T-helper 1 cell treated with Interleukin-12 subunit alpha and Interleukin-12 subunit beta and Interleukin-4 antibody, amounts not matched to agents 30 μg/mL and 1 μg/mL, for 36 hours (primary cell): ENCODE measurements around the gene GNA15.

Source experiments
- H3K27ac Mint-ChIP-seq: one replicate; pipeline ENCODE4 v1.8.0; 2021; ENCODE audit warnings: mild to moderate bottlenecking, mixed read lengths
- H3K27me3 Mint-ChIP-seq: one replicate; pipeline ENCODE4 v1.8.0; 2021; ENCODE audit warnings: low read depth, mixed read lengths
- H3K36me3 Mint-ChIP-seq: one replicate; pipeline ENCODE4 v1.8.0; 2021; ENCODE audit warnings: low read depth, mixed read lengths
- H3K4me1 Mint-ChIP-seq: one replicate; pipeline ENCODE4 v1.8.0; 2021; ENCODE audit warnings: low read depth, mixed read lengths
- H3K4me3 Mint-ChIP-seq: one replicate; pipeline ENCODE4 v1.8.0; 2021; ENCODE audit warnings: mild to moderate bottlenecking, moderate library complexity, mixed read lengths
- H3K9me3 Mint-ChIP-seq: one replicate; pipeline ENCODE4 v1.8.0; 2021; ENCODE audit warnings: mixed read lengths

Gene GNA15

DNA sequence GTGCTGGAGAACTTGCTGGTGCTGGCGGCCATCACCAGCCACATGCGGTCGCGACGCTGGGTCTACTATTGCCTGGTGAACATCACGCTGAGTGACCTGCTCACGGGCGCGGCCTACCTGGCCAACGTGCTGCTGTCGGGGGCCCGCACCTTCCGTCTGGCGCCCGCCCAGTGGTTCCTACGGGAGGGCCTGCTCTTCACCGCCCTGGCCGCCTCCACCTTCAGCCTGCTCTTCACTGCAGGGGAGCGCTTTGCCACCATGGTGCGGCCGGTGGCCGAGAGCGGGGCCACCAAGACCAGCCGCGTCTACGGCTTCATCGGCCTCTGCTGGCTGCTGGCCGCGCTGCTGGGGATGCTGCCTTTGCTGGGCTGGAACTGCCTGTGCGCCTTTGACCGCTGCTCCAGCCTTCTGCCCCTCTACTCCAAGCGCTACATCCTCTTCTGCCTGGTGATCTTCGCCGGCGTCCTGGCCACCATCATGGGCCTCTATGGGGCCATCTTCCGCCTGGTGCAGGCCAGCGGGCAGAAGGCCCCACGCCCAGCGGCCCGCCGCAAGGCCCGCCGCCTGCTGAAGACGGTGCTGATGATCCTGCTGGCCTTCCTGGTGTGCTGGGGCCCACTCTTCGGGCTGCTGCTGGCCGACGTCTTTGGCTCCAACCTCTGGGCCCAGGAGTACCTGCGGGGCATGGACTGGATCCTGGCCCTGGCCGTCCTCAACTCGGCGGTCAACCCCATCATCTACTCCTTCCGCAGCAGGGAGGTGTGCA, 43.3 kb downstream of the GNA15 start:
- peaks cover 42% of the 10 kb centered on the region for H3K36me3 Mint-ChIP-seq
- peaks cover 20% of the 10 kb centered on the region for H3K4me1 Mint-ChIP-seq
- peak overlapping the region; percentile 98 for H3K4me3 Mint-ChIP-seq
- H3K27me3 Mint-ChIP-seq = no peaks in the 10 kb centered on the region
- peak overlapping the region; percentile 91 for H3K27ac Mint-ChIP-seq
- H3K9me3 Mint-ChIP-seq = no peaks in the 10 kb centered on the region

DNA sequence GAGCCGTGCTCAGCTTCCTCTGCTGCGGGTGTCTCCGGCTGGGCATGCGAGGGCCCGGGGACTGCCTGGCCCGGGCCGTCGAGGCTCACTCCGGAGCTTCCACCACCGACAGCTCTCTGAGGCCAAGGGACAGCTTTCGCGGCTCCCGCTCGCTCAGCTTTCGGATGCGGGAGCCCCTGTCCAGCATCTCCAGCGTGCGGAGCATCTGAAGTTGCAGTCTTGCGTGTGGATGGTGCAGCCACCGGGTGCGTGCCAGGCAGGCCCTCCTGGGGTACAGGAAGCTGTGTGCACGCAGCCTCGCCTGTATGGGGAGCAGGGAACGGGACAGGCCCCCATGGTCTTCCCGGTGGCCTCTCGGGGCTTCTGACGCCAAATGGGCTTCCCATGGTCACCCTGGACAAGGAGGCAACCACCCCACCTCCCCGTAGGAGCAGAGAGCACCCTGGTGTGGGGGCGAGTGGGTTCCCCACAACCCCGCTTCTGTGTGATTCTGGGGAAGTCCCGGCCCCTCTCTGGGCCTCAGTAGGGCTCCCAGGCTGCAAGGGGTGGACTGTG, 44.0 kb downstream of the GNA15 start:
- peaks cover 26% of the 10 kb centered on the region for H3K4me1 Mint-ChIP-seq
- H3K9me3 Mint-ChIP-seq = no peaks in the 10 kb centered on the region
- no peaks in the 10 kb centered on the region for H3K27me3 Mint-ChIP-seq
- H3K4me3 Mint-ChIP-seq = peak overlapping the region; percentile 98
- peak overlapping the region; percentile 91 for H3K27ac Mint-ChIP-seq
- H3K36me3 Mint-ChIP-seq = peaks cover 46% of the 10 kb centered on the region

DNA sequence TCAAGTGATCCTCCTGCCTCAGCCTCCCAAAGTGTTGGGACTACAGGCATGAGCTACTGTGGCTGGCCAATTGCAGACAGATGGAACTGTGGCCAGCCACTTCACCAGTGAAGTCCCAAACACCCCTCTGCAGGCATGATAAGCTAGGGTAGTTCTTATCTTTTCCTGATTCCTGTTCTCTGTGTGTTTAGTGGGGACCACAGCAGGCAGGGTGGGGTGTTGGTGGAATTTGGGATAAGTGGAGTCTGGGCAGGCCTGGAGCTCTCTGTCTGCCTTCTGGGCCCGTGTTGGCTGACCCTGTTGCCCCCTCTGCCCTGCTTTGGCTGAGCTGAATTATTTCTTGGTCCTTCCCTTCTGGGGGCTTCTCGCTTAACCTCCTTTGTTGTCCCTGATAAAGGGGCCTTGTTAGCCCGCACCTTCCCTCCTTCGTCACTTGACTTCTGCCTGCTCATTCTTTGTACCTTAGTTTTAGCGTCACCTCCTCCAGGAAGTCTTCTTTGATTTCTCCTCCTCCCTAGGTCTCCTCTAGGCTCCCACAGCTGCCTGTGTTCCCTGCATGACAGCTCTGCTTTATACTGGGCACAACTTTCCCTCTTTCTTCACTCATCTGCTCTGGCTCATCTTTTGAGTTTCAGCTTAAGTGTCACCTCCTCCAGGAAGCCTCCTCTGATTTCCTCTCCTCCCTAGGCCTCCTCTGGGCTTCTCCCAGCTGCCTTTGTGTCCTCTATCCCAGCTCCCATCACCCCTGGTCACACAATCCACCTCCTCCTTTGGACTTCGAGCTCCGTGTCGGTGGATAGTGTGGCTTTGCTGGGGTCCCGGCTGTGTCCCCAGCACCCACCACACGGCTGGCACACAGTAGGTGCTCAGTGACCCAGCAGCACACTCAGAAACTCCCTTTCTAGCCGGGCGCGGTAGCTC, 48.1 kb downstream of the GNA15 start:
- Mint-ChIP-seq H3K27me3 (no peaks in the 10 kb centered on the region), H3K9me3 (no peaks in the 10 kb centered on the region), H3K27ac (peak overlapping the region; percentile 64), H3K36me3 (peaks cover 43% of the 10 kb centered on the region), H3K4me3 (peak overlapping the region; percentile 88), H3K4me1 (peaks cover 36% of the 10 kb centered on the region)

DNA sequence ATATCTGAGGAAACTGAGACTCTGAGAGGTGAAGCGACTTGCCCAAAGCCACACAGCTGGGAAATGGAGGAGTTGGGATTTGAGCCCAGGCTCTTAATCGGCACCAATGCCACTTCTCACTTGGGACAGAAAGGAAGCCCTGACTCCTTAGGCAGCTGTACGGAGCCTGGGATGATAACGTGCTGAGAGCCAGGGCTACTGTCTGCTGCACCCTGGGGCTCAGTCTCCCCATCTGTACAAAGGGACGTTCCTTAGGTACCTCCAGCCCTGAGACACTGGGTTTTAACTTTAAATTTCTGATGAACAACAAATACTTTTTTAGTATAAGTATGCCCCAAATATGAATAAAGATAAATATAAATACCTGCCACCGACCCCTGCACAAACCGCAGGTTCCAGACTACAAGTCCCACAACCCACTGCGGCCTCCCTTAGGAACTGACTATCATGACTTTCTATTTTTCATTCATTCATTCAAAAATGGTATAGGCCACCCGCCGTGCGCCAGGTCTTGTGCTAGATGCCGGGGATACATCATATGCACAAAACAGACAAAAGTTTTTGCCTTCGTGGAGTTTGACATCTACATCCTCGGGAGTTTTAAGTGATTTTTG, 49.1 kb downstream of the GNA15 start:
- no peaks in the 10 kb centered on the region for H3K9me3 Mint-ChIP-seq
- H3K27ac Mint-ChIP-seq = peak overlapping the region; percentile 90
- peak overlapping the region; percentile 88 for H3K4me3 Mint-ChIP-seq
- H3K27me3 Mint-ChIP-seq = no peaks in the 10 kb centered on the region
- peaks cover 37% of the 10 kb centered on the region for H3K36me3 Mint-ChIP-seq
- peaks cover 36% of the 10 kb centered on the region for H3K4me1 Mint-ChIP-seq

DNA sequence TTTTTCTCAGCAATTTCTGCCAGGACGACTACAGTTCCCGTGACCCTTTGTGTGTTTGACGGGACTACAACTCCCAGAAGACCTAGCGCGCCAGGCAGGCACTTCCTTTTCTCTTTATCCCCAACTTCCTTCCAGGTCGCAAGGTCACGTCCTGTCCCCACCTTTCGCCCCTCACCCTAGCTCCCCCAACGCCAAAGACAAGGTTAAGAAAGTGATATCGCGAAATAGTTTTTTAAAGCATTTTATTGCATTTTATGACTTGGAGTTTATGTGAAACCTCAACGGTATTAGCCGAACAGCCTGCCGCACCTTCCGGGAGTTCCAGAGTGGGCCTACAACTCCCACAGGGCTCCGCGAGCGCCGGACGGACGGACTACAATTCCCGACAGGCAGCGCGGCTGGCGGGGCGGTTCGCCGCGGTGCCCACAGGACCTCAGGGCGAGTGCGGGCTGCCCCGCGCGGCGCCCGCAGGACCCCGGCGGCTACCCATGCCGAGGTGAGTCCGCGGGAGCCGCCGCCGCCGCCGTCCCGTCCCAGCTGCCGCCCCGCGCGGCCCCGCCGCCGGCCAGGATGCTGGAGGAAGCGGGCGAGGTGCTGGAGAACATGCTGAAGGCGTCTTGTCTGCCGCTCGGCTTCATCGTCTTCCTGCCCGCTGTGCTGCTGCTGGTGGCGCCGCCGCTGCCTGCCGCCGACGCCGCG, 49.8 kb downstream of the GNA15 start, which contains the start of gene NCLN:
Gene NCLN, plus strand, starts transcription at position 470 of the 699 bp plus-strand sequence. Its CDS starts 101 bp downstream, at position 571.
- Mint-ChIP-seq H3K36me3 (peaks cover 31% of the 10 kb centered on the region), H3K27me3 (no peaks in the 10 kb centered on the region), H3K4me1 (peaks cover 36% of the 10 kb centered on the region), H3K4me3 (peak within 1 kb of the TSS; percentile 93), H3K9me3 (no peaks in the 10 kb centered on the region), H3K27ac (peak within 1 kb of the TSS; percentile 90)

DNA sequence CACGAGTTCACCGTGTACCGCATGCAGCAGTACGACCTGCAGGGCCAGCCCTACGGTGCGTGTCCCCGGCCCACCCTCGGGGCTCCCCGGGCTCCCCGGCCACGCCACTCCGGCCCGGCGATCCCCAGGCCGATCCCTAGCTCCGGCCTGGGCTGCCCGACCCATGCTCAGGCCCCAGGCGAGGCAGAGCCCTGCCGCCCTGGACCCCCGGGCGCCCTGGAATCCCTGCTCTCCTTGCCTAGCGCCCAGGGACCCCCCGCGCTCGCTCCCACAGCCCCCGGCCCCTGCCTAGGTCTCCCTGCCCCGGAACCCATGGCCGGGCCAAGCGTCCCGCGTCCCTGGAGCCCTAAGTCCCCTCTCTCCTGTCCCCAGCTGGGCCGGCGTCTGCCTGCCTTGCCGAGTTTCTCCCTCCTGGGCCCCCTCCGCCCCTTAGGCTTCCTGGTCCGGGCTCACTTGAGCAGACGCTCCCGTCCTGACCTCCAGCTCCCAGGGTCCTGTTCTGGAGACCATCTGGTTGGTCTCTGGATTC, 50.4 kb downstream of the GNA15 start:
- H3K27ac Mint-ChIP-seq = peak overlapping the region; percentile 88
- H3K27me3 Mint-ChIP-seq = no peaks in the 10 kb centered on the region
- H3K9me3 Mint-ChIP-seq = no peaks in the 10 kb centered on the region
- peaks cover 36% of the 10 kb centered on the region for H3K4me1 Mint-ChIP-seq
- peak overlapping the region; percentile 93 for H3K4me3 Mint-ChIP-seq
- H3K36me3 Mint-ChIP-seq = peaks cover 24% of the 10 kb centered on the region

DNA sequence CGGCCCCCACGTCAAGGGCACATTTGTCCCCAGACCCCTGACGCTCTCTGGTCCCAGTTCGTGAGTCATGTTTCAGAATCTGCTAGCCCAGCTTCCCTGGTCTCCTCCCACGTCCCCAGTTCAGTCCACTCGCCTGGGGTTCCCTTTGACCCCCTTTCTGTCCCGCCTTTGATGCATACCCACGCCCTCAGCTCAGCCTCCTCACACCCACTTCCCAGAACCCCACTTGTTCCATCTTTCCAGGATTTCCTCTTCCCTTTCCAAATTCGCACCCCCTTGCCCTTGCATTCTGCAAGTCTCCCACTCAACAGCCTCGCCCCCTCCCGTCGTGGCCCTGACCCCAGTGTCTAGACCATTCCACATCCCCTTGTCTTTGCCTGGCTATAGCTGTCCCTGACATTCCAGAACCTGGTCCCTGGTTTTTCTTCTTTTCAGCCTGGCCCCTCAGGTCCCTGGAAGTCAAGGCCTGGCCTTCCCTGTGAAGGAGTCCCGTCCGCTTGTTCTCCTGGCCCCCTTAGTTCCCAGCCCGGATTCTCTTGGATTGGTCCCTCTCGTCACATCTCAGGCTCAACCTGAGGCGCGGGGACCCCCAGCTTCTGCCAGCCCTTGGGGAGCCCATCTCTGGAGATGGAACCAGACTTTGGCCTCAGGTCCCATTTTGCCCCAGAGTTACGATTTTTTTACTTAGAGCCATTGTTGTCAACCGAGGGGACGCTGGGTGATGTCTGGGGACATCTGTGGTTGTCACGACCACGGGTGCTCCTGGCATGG, 51.2 kb downstream of the GNA15 start:
- Mint-ChIP-seq H3K4me3 (peak overlapping the region; percentile 93), H3K4me1 (peaks cover 36% of the 10 kb centered on the region), H3K36me3 (peaks cover 21% of the 10 kb centered on the region), H3K27ac (peak overlapping the region; percentile 88), H3K27me3 (no peaks in the 10 kb centered on the region), H3K9me3 (no peaks in the 10 kb centered on the region)

DNA sequence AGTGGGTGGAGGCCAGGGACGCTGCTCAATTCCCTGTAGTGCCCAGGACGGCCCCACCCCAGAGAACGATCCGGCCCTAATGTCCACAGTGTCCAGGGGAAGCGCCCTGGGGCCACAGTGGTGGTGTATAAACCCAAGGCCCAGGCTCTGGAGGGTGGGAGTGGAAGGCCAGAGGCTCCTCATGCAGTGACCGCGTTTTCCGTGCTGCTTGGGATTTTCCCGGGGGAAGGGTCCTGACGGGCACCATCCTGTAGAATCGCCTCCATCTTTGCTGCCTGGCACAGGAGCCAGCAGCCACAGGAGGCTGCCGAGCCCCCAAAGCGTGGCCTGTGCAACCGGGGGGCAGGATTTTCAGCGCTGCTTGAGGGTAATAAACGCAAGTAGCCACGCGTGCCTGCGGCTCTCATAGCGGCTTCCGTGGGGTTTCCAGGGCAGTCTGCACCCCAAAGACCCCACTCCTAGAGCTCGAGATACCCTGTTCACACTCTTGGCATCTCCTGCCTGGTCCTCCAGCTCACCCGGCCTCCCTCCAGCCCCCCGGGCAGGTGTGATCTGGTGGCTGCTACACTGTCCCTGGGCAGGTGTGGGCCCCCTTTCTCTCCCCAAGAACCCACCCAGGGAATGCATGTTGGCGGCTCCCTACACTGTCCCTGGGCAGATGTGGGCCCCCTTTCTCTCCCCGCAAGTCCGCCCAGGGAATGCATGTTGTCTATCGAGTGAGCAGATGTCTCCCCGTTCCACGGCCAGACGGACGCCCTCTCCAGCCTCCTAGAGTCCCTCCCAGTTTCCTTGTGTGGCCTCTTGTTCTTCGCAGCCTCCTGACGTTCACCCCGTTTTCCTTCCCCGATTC, 52.1 kb downstream of the GNA15 start:
- Mint-ChIP-seq H3K9me3 (no peaks in the 10 kb centered on the region), H3K27ac (peak overlapping the region; percentile 57), H3K4me1 (peaks cover 36% of the 10 kb centered on the region), H3K4me3 (peak overlapping the region; percentile 93), H3K36me3 (peaks cover 21% of the 10 kb centered on the region), H3K27me3 (no peaks in the 10 kb centered on the region)

DNA sequence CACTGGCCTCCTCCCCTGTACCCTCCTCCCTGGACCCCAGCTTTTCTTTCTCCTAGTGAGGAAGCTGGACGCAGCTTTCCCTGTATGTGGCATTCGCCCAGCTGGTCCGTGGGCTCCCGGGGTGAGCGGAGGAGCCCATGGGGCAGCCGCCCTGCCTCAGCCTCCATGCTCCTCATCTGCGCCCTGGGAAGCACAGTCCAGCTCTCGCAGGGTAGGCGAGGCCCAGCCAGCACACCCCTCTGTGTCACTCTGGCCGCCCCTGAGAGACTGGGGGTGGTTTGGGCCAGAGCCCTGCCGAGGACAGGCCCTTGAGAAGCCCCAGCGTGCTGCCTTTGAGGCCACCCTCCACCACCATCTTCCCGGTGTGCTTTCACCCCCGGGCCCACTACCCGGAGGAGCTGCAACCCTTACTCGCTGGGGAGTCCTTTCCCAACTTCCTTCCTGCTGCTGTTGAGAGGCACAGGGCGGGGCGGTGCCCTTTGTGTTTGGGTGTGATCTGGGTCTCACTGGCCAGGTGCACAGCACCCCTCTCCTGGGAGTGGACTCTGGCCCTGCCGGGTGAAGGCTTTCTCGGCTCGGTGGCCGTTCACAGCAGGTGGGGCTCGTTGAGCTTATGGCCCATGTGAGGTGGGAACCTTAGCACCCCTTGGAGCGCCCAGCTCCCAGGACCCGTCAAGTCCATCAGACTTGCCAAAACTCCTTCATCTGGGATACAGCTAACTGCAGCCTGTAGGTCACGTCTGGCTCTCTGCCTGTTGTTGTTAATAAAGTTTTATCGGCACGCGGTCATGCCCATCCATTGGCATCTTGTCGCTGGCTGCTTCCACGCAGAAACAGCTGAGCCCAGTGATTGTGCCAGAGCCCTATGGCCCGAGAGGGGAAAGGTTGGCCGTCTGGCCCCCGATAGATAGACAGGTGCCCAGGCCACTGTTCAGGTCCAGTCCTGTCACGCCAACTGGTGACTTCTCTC, 53.1 kb downstream of the GNA15 start:
- peaks cover 22% of the 10 kb centered on the region for H3K36me3 Mint-ChIP-seq
- H3K27me3 Mint-ChIP-seq = no peaks in the 10 kb centered on the region
- peak overlapping the region; percentile 58 for H3K4me3 Mint-ChIP-seq
- H3K9me3 Mint-ChIP-seq = no peaks in the 10 kb centered on the region
- peaks cover 35% of the 10 kb centered on the region for H3K4me1 Mint-ChIP-seq
- H3K27ac Mint-ChIP-seq = peak overlapping the region; percentile 57

DNA sequence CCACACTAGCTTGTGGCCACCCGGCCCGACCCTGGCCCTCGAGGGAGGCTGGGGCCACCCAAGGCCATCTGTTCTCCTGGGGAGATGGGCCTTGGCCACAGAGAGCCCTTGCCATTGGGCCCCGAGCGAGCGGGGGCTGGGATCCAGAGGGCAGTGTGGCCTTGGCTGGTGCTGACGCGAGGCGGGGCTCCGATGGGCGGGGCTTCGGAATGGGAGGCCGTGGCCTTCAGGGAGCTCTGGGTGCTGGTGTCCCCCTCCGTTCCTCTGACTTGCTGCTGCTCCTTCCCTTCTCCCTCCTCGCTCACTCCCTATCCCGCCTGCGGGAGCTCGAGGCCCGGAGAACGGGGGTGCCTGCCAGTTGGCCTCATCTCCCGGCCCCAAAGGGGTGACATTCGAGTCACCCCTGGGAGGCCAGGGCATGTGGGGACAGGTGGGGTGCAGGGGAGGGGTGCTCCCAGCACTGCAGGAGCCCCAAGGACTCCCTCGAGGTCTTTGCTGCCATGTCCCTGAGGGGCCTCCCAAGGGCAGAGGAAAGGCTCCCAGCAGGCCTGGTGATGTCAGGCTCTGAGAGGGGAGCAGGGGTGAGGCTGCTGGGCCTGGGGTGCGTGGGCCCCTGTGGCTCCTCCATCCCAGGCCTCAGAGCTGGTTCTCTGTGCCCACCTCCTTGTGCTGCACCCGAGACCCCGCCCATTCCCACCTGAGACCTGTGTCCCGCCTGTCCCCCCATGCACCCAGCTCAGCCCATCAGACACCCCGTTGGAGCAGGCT, 54.1 kb downstream of the GNA15 start:
- no peak overlapping the region for H3K4me3 Mint-ChIP-seq
- H3K9me3 Mint-ChIP-seq = no peaks in the 10 kb centered on the region
- peaks cover 22% of the 10 kb centered on the region for H3K36me3 Mint-ChIP-seq
- no peaks in the 10 kb centered on the region for H3K27me3 Mint-ChIP-seq
- no peak overlapping the region for H3K27ac Mint-ChIP-seq
- H3K4me1 Mint-ChIP-seq = peaks cover 25% of the 10 kb centered on the region

DNA sequence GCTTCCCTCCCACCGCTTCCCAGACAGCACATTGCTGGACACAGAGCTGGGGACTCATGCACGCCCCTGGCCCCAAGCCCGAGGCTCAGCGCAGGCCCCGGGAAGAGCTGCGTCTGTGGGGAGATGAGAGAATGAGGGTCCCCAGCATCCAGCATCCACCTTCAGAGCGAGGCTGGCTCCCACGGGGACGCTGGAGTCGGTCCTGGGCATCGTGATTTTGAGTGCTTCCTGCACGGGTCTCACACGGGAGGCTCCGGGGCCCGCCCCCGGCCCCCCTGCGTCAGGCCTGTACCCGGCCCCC, 54.6 kb downstream of the GNA15 start:
- Mint-ChIP-seq H3K36me3 (peaks cover 18% of the 10 kb centered on the region), H3K4me3 (no peak overlapping the region), H3K27me3 (no peaks in the 10 kb centered on the region), H3K27ac (no peak overlapping the region), H3K9me3 (no peaks in the 10 kb centered on the region), H3K4me1 (peaks cover 21% of the 10 kb centered on the region)
